ENCODE results near the gene CENATAC. TPM values are rescaled to one million over a fixed set of nuclear protein-coding genes. Genes with fewer than 3 reads are reported as not detected.
A peak's percentile ranks its signal among the peaks of the same experiment; 100 is the strongest.

CENATAC gene
- total and polyA plus RNA-seq, 9 of the 15 experiments (the other 6 are each of a cell fraction or from before 2014, with no cell fraction given): 2.4 to 25.5 (median 13.7) TPM

DNA sequence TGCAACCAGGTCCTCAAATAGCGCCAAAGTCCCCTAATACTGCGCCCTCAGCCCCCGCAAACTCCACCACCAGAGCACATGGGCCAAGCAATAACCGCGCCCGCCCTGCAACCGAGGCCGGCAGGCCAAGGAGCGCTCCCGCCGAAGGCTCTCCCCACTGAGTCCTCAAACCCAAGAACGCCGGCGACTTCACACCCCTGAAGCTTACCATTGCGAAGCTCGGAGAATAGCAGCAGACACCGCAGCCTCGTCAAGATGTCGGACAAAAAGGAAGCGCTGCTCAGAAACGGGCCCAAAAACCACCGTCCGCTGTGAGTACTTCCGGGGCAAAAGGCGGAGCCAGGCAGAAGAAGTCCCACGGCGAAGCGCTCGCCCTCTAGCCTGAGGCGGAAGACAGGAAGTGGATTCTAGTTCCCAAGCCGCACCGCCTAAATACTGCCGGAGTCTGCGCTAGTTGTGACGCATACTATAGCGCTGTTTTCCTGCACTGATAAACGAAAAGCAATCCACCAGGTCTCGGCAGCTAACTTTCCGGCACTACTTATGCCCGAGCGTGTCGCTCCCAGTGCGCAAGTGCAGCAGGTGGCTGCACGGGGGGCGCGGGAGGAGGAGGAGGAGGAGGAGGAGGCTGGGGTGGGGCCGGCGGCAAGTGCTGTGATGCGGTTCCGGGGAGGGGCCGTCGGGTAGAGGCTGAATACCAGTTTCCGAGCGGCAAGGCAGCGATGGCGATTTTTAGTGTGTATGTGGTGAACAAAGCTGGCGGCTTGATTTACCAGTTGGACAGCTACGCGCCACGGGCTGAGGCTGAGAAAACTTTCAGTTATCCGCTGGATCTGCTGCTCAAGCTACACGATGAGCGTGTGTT, 20.4 kb downstream of the CENATAC start, which contains the start of the genes RPS25 and TRAPPC4 (continued):
- TF ChIP-seq, protein P1, sequence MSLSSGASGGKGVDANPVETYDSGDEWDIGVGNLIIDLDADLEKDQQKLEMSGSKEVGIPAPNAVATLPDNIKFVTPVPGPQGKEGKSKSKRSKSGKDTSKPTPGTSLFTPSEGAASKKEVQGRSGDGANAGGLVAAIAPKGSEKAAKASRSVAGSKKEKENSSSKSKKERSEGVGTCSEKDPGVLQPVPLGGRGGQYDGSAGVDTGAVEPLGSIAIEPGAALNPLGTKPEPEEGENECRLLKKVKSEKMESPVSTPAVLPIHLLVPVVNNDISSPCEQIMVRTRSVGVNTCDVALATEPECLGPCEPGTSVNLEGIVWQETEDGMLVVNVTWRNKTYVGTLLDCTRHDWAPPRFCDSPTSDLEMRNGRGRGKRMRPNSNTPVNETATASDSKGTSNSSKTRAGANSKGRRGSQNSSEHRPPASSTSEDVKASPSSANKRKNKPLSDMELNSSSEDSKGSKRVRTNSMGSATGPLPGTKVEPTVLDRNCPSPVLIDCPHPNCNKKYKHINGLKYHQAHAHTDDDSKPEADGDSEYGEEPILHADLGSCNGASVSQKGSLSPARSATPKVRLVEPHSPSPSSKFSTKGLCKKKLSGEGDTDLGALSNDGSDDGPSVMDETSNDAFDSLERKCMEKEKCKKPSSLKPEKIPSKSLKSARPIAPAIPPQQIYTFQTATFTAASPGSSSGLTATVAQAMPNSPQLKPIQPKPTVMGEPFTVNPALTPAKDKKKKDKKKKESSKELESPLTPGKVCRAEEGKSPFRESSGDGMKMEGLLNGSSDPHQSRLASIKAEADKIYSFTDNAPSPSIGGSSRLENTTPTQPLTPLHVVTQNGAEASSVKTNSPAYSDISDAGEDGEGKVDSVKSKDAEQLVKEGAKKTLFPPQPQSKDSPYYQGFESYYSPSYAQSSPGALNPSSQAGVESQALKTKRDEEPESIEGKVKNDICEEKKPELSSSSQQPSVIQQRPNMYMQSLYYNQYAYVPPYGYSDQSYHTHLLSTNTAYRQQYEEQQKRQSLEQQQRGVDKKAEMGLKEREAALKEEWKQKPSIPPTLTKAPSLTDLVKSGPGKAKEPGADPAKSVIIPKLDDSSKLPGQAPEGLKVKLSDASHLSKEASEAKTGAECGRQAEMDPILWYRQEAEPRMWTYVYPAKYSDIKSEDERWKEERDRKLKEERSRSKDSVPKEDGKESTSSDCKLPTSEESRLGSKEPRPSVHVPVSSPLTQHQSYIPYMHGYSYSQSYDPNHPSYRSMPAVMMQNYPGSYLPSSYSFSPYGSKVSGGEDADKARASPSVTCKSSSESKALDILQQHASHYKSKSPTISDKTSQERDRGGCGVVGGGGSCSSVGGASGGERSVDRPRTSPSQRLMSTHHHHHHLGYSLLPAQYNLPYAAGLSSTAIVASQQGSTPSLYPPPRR (CRISPR knock-in tag; IDR thresholded peaks at IDR 0.05; ENCODE audit: borderline replicate concordance): no peak
- peak; percentile 73; the same call in 1 of the 2 replicates for TF ChIP-seq KLF6 (CRISPR knock-in tag; IDR thresholded peaks at IDR 0.05; ENCODE audit: borderline replicate concordance)
- TF ChIP-seq SMARCB1 (IDR thresholded peaks at IDR 0.05; ENCODE audit: insufficient read length, low read depth): no peak
- TF ChIP-seq CREB5 (CRISPR knock-in tag; IDR thresholded peaks at IDR 0.05): no peak
- no peak for TF ChIP-seq HNRNPH1 (optimal IDR thresholded peaks at IDR 0.05; ENCODE audit: low read depth, low read length)
- TF ChIP-seq CEBPZ (IDR thresholded peaks at IDR 0.05; ENCODE audit: borderline replicate concordance, low read depth, low read length): no peak
- TF ChIP-seq SRSF1 (IDR thresholded peaks at IDR 0.05; ENCODE audit: low read depth, low read length): no peak
- peak; percentile 86 for TF ChIP-seq VEZF1 (CRISPR knock-in tag; IDR thresholded peaks at IDR 0.05)
- peak; percentile 99 for TF ChIP-seq LCOR (CRISPR knock-in tag; IDR thresholded peaks at IDR 0.05)
- TF ChIP-seq TARDBP (IDR thresholded peaks at IDR 0.05): no peak; the same call in 1 of the 2 replicates
- no peak for TF ChIP-seq ZNF766 (CRISPR knock-in tag; conservative IDR thresholded peaks at IDR 0.05)
- TF ChIP-seq ZNF311 (CRISPR knock-in tag; IDR thresholded peaks at IDR 0.05): no peak
- TF ChIP-seq, protein P2, sequence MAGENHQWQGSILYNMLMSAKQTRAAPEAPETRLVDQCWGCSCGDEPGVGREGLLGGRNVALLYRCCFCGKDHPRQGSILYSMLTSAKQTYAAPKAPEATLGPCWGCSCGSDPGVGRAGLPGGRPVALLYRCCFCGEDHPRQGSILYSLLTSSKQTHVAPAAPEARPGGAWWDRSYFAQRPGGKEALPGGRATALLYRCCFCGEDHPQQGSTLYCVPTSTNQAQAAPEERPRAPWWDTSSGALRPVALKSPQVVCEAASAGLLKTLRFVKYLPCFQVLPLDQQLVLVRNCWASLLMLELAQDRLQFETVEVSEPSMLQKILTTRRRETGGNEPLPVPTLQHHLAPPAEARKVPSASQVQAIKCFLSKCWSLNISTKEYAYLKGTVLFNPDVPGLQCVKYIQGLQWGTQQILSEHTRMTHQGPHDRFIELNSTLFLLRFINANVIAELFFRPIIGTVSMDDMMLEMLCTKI (IDR thresholded peaks at IDR 0.05; ENCODE audit: partially characterized antibody): no peak
